CD14-positive monocyte (primary cell): ENCODE results near the gene GFRA4. TPM values are rescaled to one million over a fixed set of nuclear protein-coding genes. Genes with fewer than 3 reads are reported as not detected.

Experiments used
- DNase-seq, 3 donors: peaks; one replicate each; pipeline ENCODE4 v3.0.0-alpha.2; 2011 to 2022
- H2AFZ ChIP-seq: 2 replicates; pipeline ENCODE4 v1.6.0; 2012; ENCODE audit warnings: mild to moderate bottlenecking, low read depth, low read length, inconsistent platforms; ENCODE audit not compliant: insufficient read depth, poor library complexity, severe bottlenecking
- H3K27ac ChIP-seq, 2 donors: 1 replicate in 1 of 2; 2 replicates in 1 of 2; pipeline ENCODE4 v1.5.1; 2012 to 2013; ENCODE audit warnings: low read length in 2 of 2, control low read depth in 1 of 2, inconsistent platforms in 1 of 2, low read depth in 1 of 2, mild to moderate bottlenecking in 1 of 2
- H3K27me3 ChIP-seq, 2 donors: one replicate each; pipeline versions ENCODE4 v1.6.0 to v1.6.1; 2011 to 2013; ENCODE audit warnings: low read length in 2 of 2; ENCODE audit not compliant: control insufficient read depth in 2 of 2, insufficient read depth in 2 of 2
- H3K36me3 ChIP-seq, 2 donors: replicated peaks in 1 of 2; 1 replicate in 1 of 2; 2 replicates in 1 of 2; pipeline versions ENCODE4 v1.5.1 to v1.6.1; 2012 to 2013; ENCODE audit warnings: low read length in 2 of 2, control low read depth in 1 of 2, inconsistent platforms in 1 of 2, mild to moderate bottlenecking in 1 of 2; ENCODE audit not compliant: insufficient read depth in 2 of 2, control insufficient read depth in 1 of 2
- H3K4me1 ChIP-seq, 2 donors: 1 replicate in 1 of 2; 2 replicates in 1 of 2; pipeline versions ENCODE4 v1.5.1 to v1.6.1; 2012 to 2013; ENCODE audit warnings: low read length in 2 of 2, control low read depth in 1 of 2, inconsistent platforms in 1 of 2, mild to moderate bottlenecking in 1 of 2, moderate library complexity in 1 of 2; ENCODE audit not compliant: insufficient read depth in 2 of 2, control insufficient read depth in 1 of 2
- H3K4me2 ChIP-seq: replicated peaks from 2 replicates; pipeline ENCODE3; 2012; ENCODE audit warnings: low read length, moderate library complexity, mild to moderate bottlenecking; ENCODE audit not compliant: poor library complexity, severe bottlenecking; ENCODE audit errors: extremely low read depth
- H3K4me3 ChIP-seq, 3 experiments: fragments of 200-600 bp in 1 of 3; sonication (generic) in 1 of 3; replicated peaks in 1 of 3; 1 replicate in 2 of 3; 2 replicates in 1 of 3; pipeline ENCODE4 v1.5.1; 2011 to 2013; ENCODE audit warnings: low read length in 3 of 3, mild to moderate bottlenecking in 3 of 3, control low read depth in 2 of 3, low read depth in 2 of 3, inconsistent platforms in 1 of 3, moderate library complexity in 1 of 3
- H3K79me2 ChIP-seq: 2 replicates; pipeline ENCODE4 v1.6.0; 2012; ENCODE audit warnings: mild to moderate bottlenecking, control low read depth, inconsistent platforms, low read length, moderate library complexity; ENCODE audit not compliant: insufficient read depth
- H3K9ac ChIP-seq: 2 replicates; pipeline ENCODE4 v1.6.0; 2017; ENCODE audit warnings: low read length, mild to moderate bottlenecking; ENCODE audit not compliant: insufficient read depth, poor library complexity, severe bottlenecking
- H3K9me3 ChIP-seq, 2 donors: replicated peaks in 1 of 2; 1 replicate in 1 of 2; 2 replicates in 1 of 2; pipeline versions ENCODE4 v1.5.1 to v1.6.1; 2012 to 2013; ENCODE audit warnings: low read length in 2 of 2, control low read depth in 1 of 2; ENCODE audit not compliant: control insufficient read depth in 1 of 2, insufficient read depth in 1 of 2
- H4K20me1 ChIP-seq: 2 replicates; pipeline ENCODE4 v1.6.0; 2012; ENCODE audit warnings: mild to moderate bottlenecking, low read length, control low read depth, moderate library complexity; ENCODE audit not compliant: insufficient read depth
- H3K27ac Mint-ChIP-seq, 7 donors: one replicate each; pipeline ENCODE4 v1.8.0; 2020; ENCODE audit warnings: mild to moderate bottlenecking in 7 of 7, mixed read lengths in 7 of 7, moderate library complexity in 6 of 7, inconsistent platforms in 2 of 7
- H3K27me3 Mint-ChIP-seq, 3 donors: one replicate each; pipeline ENCODE4 v1.8.0; 2021 to 2022; ENCODE audit warnings: low read depth in 3 of 3, mild to moderate bottlenecking in 3 of 3, mixed read lengths in 3 of 3, moderate library complexity in 3 of 3, inconsistent platforms in 1 of 3
- H3K36me3 Mint-ChIP-seq, 2 donors: one replicate each; pipeline ENCODE4 v1.8.0; 2020; ENCODE audit warnings: mixed read lengths in 2 of 2, inconsistent platforms in 1 of 2, mild to moderate bottlenecking in 1 of 2
- H3K4me1 Mint-ChIP-seq: one replicate; pipeline ENCODE4 v1.8.0; 2020; ENCODE audit warnings: mild to moderate bottlenecking, mixed read lengths
- H3K4me3 Mint-ChIP-seq, 2 donors: one replicate each; pipeline ENCODE4 v1.8.0; 2020; ENCODE audit warnings: mild to moderate bottlenecking in 2 of 2, mixed read lengths in 2 of 2, moderate library complexity in 1 of 2
- H3K9me3 Mint-ChIP-seq, 7 donors: one replicate each; pipeline ENCODE4 v1.8.0; 2020 to 2022; ENCODE audit warnings: mixed read lengths in 7 of 7, mild to moderate bottlenecking in 6 of 7, moderate library complexity in 6 of 7, inconsistent platforms in 2 of 7
- CTCF ChIP-seq: fragments of 200-600 bp; IDR thresholded peaks from one replicate; pipeline ENCODE4 v1.8.0; 2022; ENCODE audit warnings: antibody characterized with exemption, mild to moderate bottlenecking
- WGBS: methylation state at CpG from one replicate; pipeline ENCODE4 v1.1.5; 2013; ENCODE audit warnings: missing lambda C conversion rate; ENCODE audit not compliant: insufficient coverage; 5-methylcytosine and 5-hydroxymethylcytosine counted together
- intact Hi-C, 2 donors: fragments of 100-400 bp; cut with micrococcal nuclease; formaldehyde crosslinking; loops; one replicate each; pipeline versions ENCODE4 v1.15.0 to v1.15.1; 2023
- polyA plus RNA-seq, 3 donors: library from polyadenylated mRNA; depleted of rRNA in 1 of 3; unstranded in 2 of 3; stranded (reverse) in 1 of 3; fragments of 300-500 nt in 2 of 3; fragments of >200 nt in 1 of 3; fragmentation: Illumina TruSeq in 2 of 3; gene quantifications; 1 replicate in 2 of 3; 2 replicates in 1 of 3; pipeline ENCODE4 v1.2.3, GENCODE V29; 2012 to 2021

Gene GFRA4
- polyA plus RNA-seq, 3 donors = not detected

GRCh38 chr20:3652676-3653596 is 10.3 kb downstream of the GFRA4 start:
- Histone ChIP-seq H3K9ac (no peak overlapping the region), H3K9me3 (peaks cover 0 to 2% of the 10 kb centered on the region in 2 donors), H2AFZ (no peak overlapping the region), H3K4me1 (peaks cover 15 to 16% of the 10 kb centered on the region in 2 donors), H3K4me2 (no peak overlapping the region), H3K27ac (peak overlapping the region; percentile 28 to 63), H3K4me3 (no peak overlapping the region), H3K27me3 (peaks cover 0 to 2% of the 10 kb centered on the region in 2 donors), H3K79me2 (no peaks in the 10 kb centered on the region), H3K36me3 (peaks cover 23 to 31% of the 10 kb centered on the region in 2 donors), H4K20me1 (no peaks in the 10 kb centered on the region)
- Mint-ChIP-seq H3K4me1 (peaks cover 19% of the 10 kb centered on the region), H3K27me3 (peaks cover 4 to 9% (median 8%) of the 10 kb centered on the region in 3 donors), H3K36me3 (peaks cover 31 to 36% of the 10 kb centered on the region in 2 donors), H3K27ac (peak overlapping the region in 6 of 7 donors; percentile 54 to 82 (median 70)), H3K4me3 (no peak overlapping the region), H3K9me3 (peaks cover 3 to 9% (median 4%) of the 10 kb centered on the region in 7 donors)
- TF ChIP-seq CTCF = no peak
- WGBS = 23% methylated on average over 2 of the region's 10 CpGs
- peak in 2 of 3 donors; percentile 15 to 21 for DNase-seq
- intact Hi-C loops = no loop called here

GRCh38 chr20:3652221-3652620 is 11.0 kb downstream of the GFRA4 start:
- Histone ChIP-seq H3K27me3 (no peaks in the 10 kb centered on the region), H3K27ac (no peak overlapping the region), H3K4me2 (no peak overlapping the region), H3K9ac (no peak overlapping the region), H3K79me2 (no peaks in the 10 kb centered on the region), H3K4me3 (no peak overlapping the region), H3K9me3 (peaks cover 0 to 2% of the 10 kb centered on the region in 2 donors), H4K20me1 (no peaks in the 10 kb centered on the region), H3K36me3 (peaks cover 26 to 38% of the 10 kb centered on the region in 2 donors), H2AFZ (no peak overlapping the region), H3K4me1 (peaks cover 15 to 16% of the 10 kb centered on the region in 2 donors)
- H3K4me1 Mint-ChIP-seq = peaks cover 19% of the 10 kb centered on the region
- intact Hi-C loops = no loop called here
- H3K27me3 Mint-ChIP-seq = peaks cover 2 to 6% (median 6%) of the 10 kb centered on the region in 3 donors
- peaks cover 38 to 42% of the 10 kb centered on the region in 2 donors for H3K36me3 Mint-ChIP-seq
- H3K27ac Mint-ChIP-seq = peak overlapping the region in 1 of 7 donors; percentile 18
- peaks cover 3 to 9% (median 4%) of the 10 kb centered on the region in 7 donors for H3K9me3 Mint-ChIP-seq
- TF ChIP-seq CTCF = no peak
- H3K4me3 Mint-ChIP-seq = no peak overlapping the region
- WGBS = 96% methylated on average over 5 of the region's 9 CpGs
- no peak for DNase-seq
